Fibroblast of villous mesenchyme (primary cell): ENCODE data around the gene PROC. TPM values are rescaled to one million over a fixed set of nuclear protein-coding genes. Genes with fewer than 3 reads are reported as not detected.

ENCODE experiments used
- DNase-seq: peaks from one replicate; pipeline ENCODE4 v3.0.0-alpha.2; 2010; ENCODE audit warnings: low read depth
- H3K4me3 ChIP-seq: 2 replicates; pipeline ENCODE4 v1.5.1; 2011; ENCODE audit warnings: low read depth, mild to moderate bottlenecking, low read length
- total RNA-seq: library from RNA; depleted of rRNA; stranded (reverse); fragments of >200 nt; gene quantifications from 2 replicates; pipeline ENCODE4 v1.2.3, GENCODE V29; 2012
- TF ChIP-seq, protein P1 (sequence below): IDR thresholded peaks from 2 replicates; pipeline ENCODE4 v1.5.1; 2012; ENCODE audit warnings: low read depth, mild to moderate bottlenecking, low read length; ENCODE audit not compliant: insufficient read depth

Gene PROC
- total RNA-seq, 1 donor: not detected

GRCh38 chr2:127401757-127402695, 16.2 kb upstream of the PROC start:
- no peak overlapping the region for H3K4me3 ChIP-seq
- no peak for DNase-seq
- TF ChIP-seq, protein P1, sequence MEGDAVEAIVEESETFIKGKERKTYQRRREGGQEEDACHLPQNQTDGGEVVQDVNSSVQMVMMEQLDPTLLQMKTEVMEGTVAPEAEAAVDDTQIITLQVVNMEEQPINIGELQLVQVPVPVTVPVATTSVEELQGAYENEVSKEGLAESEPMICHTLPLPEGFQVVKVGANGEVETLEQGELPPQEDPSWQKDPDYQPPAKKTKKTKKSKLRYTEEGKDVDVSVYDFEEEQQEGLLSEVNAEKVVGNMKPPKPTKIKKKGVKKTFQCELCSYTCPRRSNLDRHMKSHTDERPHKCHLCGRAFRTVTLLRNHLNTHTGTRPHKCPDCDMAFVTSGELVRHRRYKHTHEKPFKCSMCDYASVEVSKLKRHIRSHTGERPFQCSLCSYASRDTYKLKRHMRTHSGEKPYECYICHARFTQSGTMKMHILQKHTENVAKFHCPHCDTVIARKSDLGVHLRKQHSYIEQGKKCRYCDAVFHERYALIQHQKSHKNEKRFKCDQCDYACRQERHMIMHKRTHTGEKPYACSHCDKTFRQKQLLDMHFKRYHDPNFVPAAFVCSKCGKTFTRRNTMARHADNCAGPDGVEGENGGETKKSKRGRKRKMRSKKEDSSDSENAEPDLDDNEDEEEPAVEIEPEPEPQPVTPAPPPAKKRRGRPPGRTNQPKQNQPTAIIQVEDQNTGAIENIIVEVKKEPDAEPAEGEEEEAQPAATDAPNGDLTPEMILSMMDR: no peak

- no peak overlapping the region for H3K4me3 ChIP-seq
- no peak for DNase-seq
- TF ChIP-seq, protein P1: no peak
Measured at GRCh38 chr2:127403460-127403859, 14.8 kb upstream of the PROC start.

DNA sequence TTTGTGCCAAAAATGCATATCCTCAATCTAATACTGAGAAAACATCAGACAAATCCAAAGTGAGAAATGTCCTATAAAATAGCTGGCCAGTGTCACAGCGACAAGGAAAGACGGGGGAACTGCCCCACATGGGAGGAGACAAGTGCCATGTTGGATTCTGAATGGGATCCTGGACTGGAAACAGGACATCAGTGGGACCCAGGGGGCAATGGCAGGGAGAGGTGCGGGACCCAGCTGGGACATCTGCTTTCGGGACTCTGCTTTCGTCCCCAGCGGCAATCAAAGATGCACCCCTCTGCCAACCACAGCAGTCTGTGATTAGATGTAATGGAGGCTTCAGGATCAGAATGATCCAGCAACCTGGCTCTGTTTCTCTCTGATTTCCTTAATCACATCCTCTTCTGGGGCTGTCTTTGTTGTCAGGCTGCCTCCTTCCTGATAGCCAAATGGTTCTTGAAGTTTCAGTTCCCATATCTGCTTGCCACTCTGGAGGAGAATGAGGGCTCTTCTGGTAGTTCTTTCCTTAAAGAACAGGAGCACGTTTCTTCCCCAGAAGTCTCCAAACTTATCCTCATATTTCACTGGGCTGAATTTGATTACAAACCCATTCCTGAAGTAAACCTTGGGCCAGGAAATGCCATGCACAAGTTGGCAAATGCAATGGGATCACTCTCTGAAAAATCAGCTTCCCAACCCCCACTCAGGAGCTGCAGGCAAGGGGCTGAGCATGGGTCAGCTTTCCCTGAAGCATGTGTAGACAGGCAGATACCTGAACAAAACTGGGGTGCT, 13.6 kb upstream of the PROC start:
- DNase-seq: no peak
- no peak overlapping the region for H3K4me3 ChIP-seq
- TF ChIP-seq, protein P1: no peak

GRCh38 chr2:127405255-127405610, 13.0 kb upstream of the PROC start:
- TF ChIP-seq, protein P1: no peak
- DNase-seq: no peak
- H3K4me3 ChIP-seq: no peak overlapping the region

GRCh38 chr2:127406454-127406853, 11.8 kb upstream of the PROC start:
- no peak overlapping the region for H3K4me3 ChIP-seq
- TF ChIP-seq, protein P1: no peak
- DNase-seq: no peak

GRCh38 chr2:127407091-127407490, 11.1 kb upstream of the PROC start:
- DNase-seq: no peak
- TF ChIP-seq, protein P1: no peak
- no peak overlapping the region for H3K4me3 ChIP-seq
